Dermis microvascular lymphatic vessel endothelial cell (primary cell): ENCODE measurements around the gene VTA1. TPM values are rescaled to one million over a fixed set of nuclear protein-coding genes. Genes with fewer than 3 reads are reported as not detected.
"Not testable (repeated sequence)": the region's sequence is repeated elsewhere in the genome, so short reads cannot be mapped to it uniquely, and the experiment has no call there.

Source experiments
- DNase-seq, 2 donors: peaks; one replicate each; pipeline versions ENCODE4 v3.0.0 to v3.0.0-alpha.2; 2010; ENCODE audit warnings: low read depth in 2 of 2
- total RNA-seq: library from RNA; depleted of rRNA; stranded (reverse); fragments of >200 nt; gene quantifications from 2 replicates; pipeline ENCODE4 v1.2.1, GENCODE V29; 2014

The VTA1 gene
- total RNA-seq = 21.7 and 27.2 TPM in 2 replicates

- DNase-seq = peak; percentile 99
These were observed at the start of gene VTA1, which contains the start of gene NMBR for GRCh38 chr6:142146828-142147662. Gene VTA1 (plus strand): TSS chr6:142147263. CDS start chr6:142147288, 25 bp downstream. Gene NMBR (minus strand): TSS chr6:142147122. CDS start chr6:142088658, 58,464 bp downstream.

- not testable (repeated sequence) for DNase-seq
These were observed 42.2 kb upstream of the VTA1 start for GRCh38 chr6:142104820-142105219.

GRCh38 chr6:142110820-142111219, 36.2 kb upstream of the VTA1 start:
- not testable (repeated sequence) for DNase-seq

- peak; percentile 69 to 78 for DNase-seq
These were observed 34.5 kb upstream of the VTA1 start for GRCh38 chr6:142112451-142113061.

GRCh38 chr6:142117366-142117765, 29.7 kb upstream of the VTA1 start:
- DNase-seq = no peak

GRCh38 chr6:142118328-142118727, 28.7 kb upstream of the VTA1 start:
- DNase-seq = no peak

- no peak for DNase-seq
These were observed 28.1 kb upstream of the VTA1 start for GRCh38 chr6:142118925-142119324.

- DNase-seq = no peak
These were observed 25.7 kb upstream of the VTA1 start for GRCh38 chr6:142121342-142121741.

GRCh38 chr6:142130814-142131213, 16.2 kb upstream of the VTA1 start:
- no peak for DNase-seq

GRCh38 chr6:142132625-142133024, 14.4 kb upstream of the VTA1 start, which contains the start of gene GJE1:
Gene GJE1 (plus strand): TSS chr6:142132925. CDS start chr6:142133159, 234 bp downstream.
- DNase-seq = no peak

- DNase-seq = no peak
These were observed 8.2 kb upstream of the VTA1 start for GRCh38 chr6:142138876-142139275.

GRCh38 chr6:142141531-142141930, 5.5 kb upstream of the VTA1 start:
- not testable (repeated sequence) for DNase-seq

GRCh38 chr6:142152746-142153145, 5.7 kb downstream of the VTA1 start:
- no peak for DNase-seq

- no peak for DNase-seq
These were observed 6.1 kb downstream of the VTA1 start for GRCh38 chr6:142153196-142153595.

GRCh38 chr6:142154336-142154735, 7.3 kb downstream of the VTA1 start:
- DNase-seq = no peak

GRCh38 chr6:142155091-142155490, 8.0 kb downstream of the VTA1 start:
- DNase-seq = peak in 1 of 2 donors; percentile 9

- DNase-seq = peak in 1 of 2 donors; percentile 47
These were observed 9.1 kb downstream of the VTA1 start for GRCh38 chr6:142155895-142156757.

GRCh38 chr6:142156758-142157068, 9.7 kb downstream of the VTA1 start:
- DNase-seq = not testable (repeated sequence)

- DNase-seq = no peak
These were observed 15.7 kb downstream of the VTA1 start for GRCh38 chr6:142162780-142163179.

GRCh38 chr6:142165227-142165626, 18.2 kb downstream of the VTA1 start:
- no peak for DNase-seq

- peak in 1 of 2 donors; percentile 16 for DNase-seq
These were observed 20.0 kb downstream of the VTA1 start for GRCh38 chr6:142167071-142167470.

GRCh38 chr6:142167486-142167885, 20.4 kb downstream of the VTA1 start:
- peak in 1 of 2 donors; percentile 50 for DNase-seq
